HEK293 (cell line): ENCODE results near the gene NPPB.
A peak's percentile ranks its signal among the peaks of the same experiment; 100 is the strongest.

Experiments
- CTCF ChIA-PET: fragments of 350-600 bp; formaldehyde crosslinking; extraction: SDS; loops from one replicate; lab custom pipeline; 2021; ENCODE audit warnings: antibody characterized with exemption; lab: Yijun Ruan, JAX
- POLR2A ChIA-PET: fragments of 300-600 bp; formaldehyde crosslinking; extraction: SDS; loops from one replicate; lab custom pipeline; 2020; ENCODE audit warnings: antibody characterized with exemption, inconsistent platforms; lab: Yijun Ruan, JAX
- H3K27ac ChIP-seq: fragments of 200-500 bp; sonication (Bioruptor generic); 2 replicates; pipeline ENCODE4 v1.5.1; 2014; ENCODE audit warnings: low read depth, low read length, control low read depth, inconsistent platforms; ENCODE audit errors: extremely low read depth
- H3K36me3 ChIP-seq, 2 experiments: fragments of 200-500 bp in 1 of 2; sonication (Bioruptor generic) in 1 of 2; 1 replicate in 1 of 2; 2 replicates in 1 of 2; pipeline ENCODE4 v1.5.1; 2014 to 2017; ENCODE audit warnings: inconsistent platforms in 2 of 2, low read length in 2 of 2; ENCODE audit not compliant: control insufficient read depth in 2 of 2, insufficient read depth in 1 of 2
- H3K4me1 ChIP-seq: fragments of 200-500 bp; sonication (Bioruptor generic); 2 replicates; pipeline ENCODE4 v1.5.1; 2014; ENCODE audit warnings: mild to moderate bottlenecking, low read length, inconsistent platforms; ENCODE audit not compliant: control insufficient read depth, insufficient read depth
- H3K4me3 ChIP-seq: 2 replicates; pipeline ENCODE4 v1.5.1; 2011; ENCODE audit warnings: low read depth, mild to moderate bottlenecking, control low read depth, low read length, moderate library complexity
- H3K9me3 ChIP-seq: fragments of 200-500 bp; sonication (Bioruptor generic); 2 replicates; pipeline ENCODE4 v1.5.1; 2014; ENCODE audit warnings: low read depth, low read length, inconsistent platforms; ENCODE audit not compliant: control insufficient read depth, insufficient read depth
- KLF1 ChIP-seq: fragments of 450-650 bp; formaldehyde crosslinking; IDR thresholded peaks from 2 replicates; pipeline ENCODE4 v1.5.1; 2016; ENCODE audit warnings: missing biosample characterization, missing genetic modification characterization
- RBAK ChIP-seq: fragments of 450-650 bp; formaldehyde crosslinking; IDR thresholded peaks from 2 replicates; pipeline ENCODE4 v1.5.1; 2016; ENCODE audit warnings: missing biosample characterization, missing genetic modification characterization
- ZNF157 ChIP-seq: fragments of 450-650 bp; formaldehyde crosslinking; IDR thresholded peaks from 2 replicates; pipeline ENCODE4 v1.5.1; 2016; ENCODE audit warnings: missing biosample characterization, missing genetic modification characterization
- ZNF169 ChIP-seq: fragments of 450-650 bp; formaldehyde crosslinking; IDR thresholded peaks from 2 replicates; pipeline ENCODE4 v1.5.1; 2016; ENCODE audit warnings: missing biosample characterization, missing genetic modification characterization
- ZNF202 ChIP-seq: fragments of 450-650 bp; formaldehyde crosslinking; IDR thresholded peaks from 2 replicates; pipeline ENCODE4 v1.5.1; 2016; ENCODE audit warnings: missing biosample characterization, missing genetic modification characterization, borderline replicate concordance
- ZNF324 ChIP-seq: fragments of 450-650 bp; formaldehyde crosslinking; IDR thresholded peaks from 2 replicates; pipeline ENCODE4 v1.5.1; 2016; ENCODE audit warnings: missing biosample characterization, missing genetic modification characterization
- ZNF354C ChIP-seq: fragments of 450-650 bp; formaldehyde crosslinking; IDR thresholded peaks from 2 replicates; pipeline ENCODE4 v1.5.1; 2016; ENCODE audit warnings: missing biosample characterization, missing genetic modification characterization, low read depth, borderline replicate concordance
- ZNF501 ChIP-seq: fragments of 450-650 bp; formaldehyde crosslinking; IDR thresholded peaks from 2 replicates; pipeline ENCODE4 v1.5.1; 2016; ENCODE audit warnings: missing biosample characterization, missing genetic modification characterization
- ZNF558 ChIP-seq: fragments of 450-650 bp; formaldehyde crosslinking; IDR thresholded peaks from 2 replicates; pipeline ENCODE4 v1.5.1; 2016; ENCODE audit warnings: missing biosample characterization, missing genetic modification characterization
- ZNF571 ChIP-seq: fragments of 450-650 bp; formaldehyde crosslinking; IDR thresholded peaks from 2 replicates; pipeline ENCODE4 v1.5.0; 2017; ENCODE audit warnings: missing biosample characterization, missing genetic modification characterization
- ZNF596 ChIP-seq: fragments of 450-650 bp; IDR thresholded peaks from 2 replicates; pipeline ENCODE4 v1.5.0; 2018; ENCODE audit warnings: missing biosample characterization, mild to moderate bottlenecking, missing genetic modification characterization, moderate library complexity
- ZNF626 ChIP-seq: fragments of 450-650 bp; sonication (Bioruptor Pico); formaldehyde crosslinking; IDR thresholded peaks from 2 replicates; pipeline ENCODE4 v1.5.1; 2018; ENCODE audit warnings: missing biosample characterization, missing genetic modification characterization, inconsistent platforms
- ZNF785 ChIP-seq: fragments of 450-650 bp; formaldehyde crosslinking; IDR thresholded peaks from 2 replicates; pipeline ENCODE4 v1.5.1; 2016; ENCODE audit warnings: missing biosample characterization, missing genetic modification characterization
- TF ChIP-seq, protein P1 (sequence below): fragments of 450-650 bp; formaldehyde crosslinking; IDR thresholded peaks from 2 replicates; pipeline ENCODE4 v1.5.1; 2016; ENCODE audit warnings: missing biosample characterization, missing genetic modification characterization
- TF ChIP-seq, protein P2 (sequence below): fragments of 450-650 bp; formaldehyde crosslinking; IDR thresholded peaks from 2 replicates; pipeline ENCODE4 v1.5.1; 2016; ENCODE audit warnings: missing biosample characterization, missing genetic modification characterization, low read depth
- TF ChIP-seq, protein P3 (sequence below): fragments of 450-650 bp; formaldehyde crosslinking; IDR thresholded peaks from 2 replicates; pipeline ENCODE4 v1.5.1; 2017; ENCODE audit warnings: missing biosample characterization, missing genetic modification characterization
- TF ChIP-seq, protein P4 (sequence below): fragments of 450-650 bp; formaldehyde crosslinking; IDR thresholded peaks from 2 replicates; pipeline ENCODE4 v1.5.1; 2017; ENCODE audit warnings: missing biosample characterization, mild to moderate bottlenecking, missing genetic modification characterization, moderate library complexity
- TF ChIP-seq, protein P5 (sequence below): fragments of 450-650 bp; formaldehyde crosslinking; IDR thresholded peaks from 2 replicates; pipeline ENCODE4 v1.5.1; 2016; ENCODE audit warnings: missing biosample characterization, missing genetic modification characterization
- TF ChIP-seq, protein P6 (sequence below): fragments of 450-650 bp; formaldehyde crosslinking; IDR thresholded peaks from 2 replicates; pipeline ENCODE4 v1.5.1; 2016; ENCODE audit warnings: missing biosample characterization, missing genetic modification characterization

The NPPB gene

DNA sequence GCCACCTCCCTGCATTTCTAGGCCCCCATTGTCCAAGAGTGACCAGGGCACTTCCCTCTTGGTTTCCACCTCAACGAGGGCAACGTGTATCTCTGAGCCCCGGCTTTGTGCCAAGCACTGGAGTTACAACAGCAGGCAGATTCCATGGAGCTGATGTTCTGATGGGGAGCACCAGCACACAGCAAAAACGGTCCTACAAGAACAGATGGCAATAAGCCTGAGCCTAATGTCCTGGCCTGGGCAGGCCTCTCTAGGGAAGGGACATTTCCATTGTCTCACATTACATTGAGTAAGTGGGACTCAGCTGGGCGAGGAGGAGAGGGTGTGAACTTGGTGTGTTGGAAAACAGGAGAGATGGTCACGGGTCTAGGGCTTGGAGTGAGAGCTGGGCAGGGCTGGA is 27.2 kb upstream of the NPPB start:
- no peak for TF ChIP-seq ZNF785
- TF ChIP-seq, protein P1, sequence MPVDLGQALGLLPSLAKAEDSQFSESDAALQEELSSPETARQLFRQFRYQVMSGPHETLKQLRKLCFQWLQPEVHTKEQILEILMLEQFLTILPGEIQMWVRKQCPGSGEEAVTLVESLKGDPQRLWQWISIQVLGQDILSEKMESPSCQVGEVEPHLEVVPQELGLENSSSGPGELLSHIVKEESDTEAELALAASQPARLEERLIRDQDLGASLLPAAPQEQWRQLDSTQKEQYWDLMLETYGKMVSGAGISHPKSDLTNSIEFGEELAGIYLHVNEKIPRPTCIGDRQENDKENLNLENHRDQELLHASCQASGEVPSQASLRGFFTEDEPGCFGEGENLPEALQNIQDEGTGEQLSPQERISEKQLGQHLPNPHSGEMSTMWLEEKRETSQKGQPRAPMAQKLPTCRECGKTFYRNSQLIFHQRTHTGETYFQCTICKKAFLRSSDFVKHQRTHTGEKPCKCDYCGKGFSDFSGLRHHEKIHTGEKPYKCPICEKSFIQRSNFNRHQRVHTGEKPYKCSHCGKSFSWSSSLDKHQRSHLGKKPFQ (tag by site-specific recombination), result 0 out of 2 replicates have a peak, but pooled peaks have one; percentile 40
- H3K27ac ChIP-seq, result no peak overlapping the region
- no peaks in the 10 kb centered on the region for H3K36me3 ChIP-seq
- POLR2A ChIA-PET, result interaction anchor here (0.7 kb wide), 1 partner anchor 26 kb away, joined by 4 read pairs; no protein-coding TSS in a partner anchor
- no peaks in the 10 kb centered on the region for H3K9me3 ChIP-seq
- H3K4me3 ChIP-seq, result no peak overlapping the region
- CTCF ChIA-PET, result interaction anchor here (0.6 to 1.5 kb wide), 4 partner anchors 7 to 48 kb away, joined by 3 to 5 read pairs (median 3); no protein-coding TSS in a partner anchor
- H3K4me1 ChIP-seq, result no peaks in the 10 kb centered on the region

DNA sequence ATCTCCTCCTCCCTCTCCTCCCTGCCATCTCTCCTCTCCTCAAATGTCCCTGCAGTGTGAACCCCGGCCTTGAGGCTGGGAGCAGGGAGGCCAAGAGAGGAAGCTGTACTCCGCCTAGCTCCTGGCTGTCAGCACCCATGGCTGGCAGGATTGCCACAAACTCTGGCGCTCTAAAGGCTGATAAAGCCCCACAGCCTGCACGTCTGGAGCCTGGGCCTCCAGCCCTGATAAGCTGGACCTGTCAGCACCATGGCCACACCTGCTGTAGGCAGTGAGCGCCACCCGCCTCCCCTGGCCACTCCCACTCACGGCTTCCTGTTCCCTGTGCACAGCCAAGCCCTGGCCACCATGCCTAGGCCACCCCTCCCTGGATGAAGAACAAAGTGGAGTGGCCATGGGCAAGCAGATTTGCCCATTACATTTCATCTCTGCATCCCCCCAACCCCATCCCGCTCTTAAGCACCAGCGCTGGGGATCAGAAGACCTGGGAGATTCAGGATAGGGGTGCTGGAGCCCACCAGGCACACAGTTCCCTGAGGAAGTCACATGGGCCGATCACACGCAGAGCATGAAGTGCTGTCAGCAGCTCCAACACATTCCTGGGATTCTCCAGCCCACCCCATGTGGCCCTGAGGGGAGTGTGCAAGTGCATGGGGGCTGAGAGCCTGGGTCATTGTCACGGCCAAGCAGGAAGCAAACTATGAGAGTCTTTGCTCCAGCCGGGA is 24.2 kb upstream of the NPPB start:
- Histone ChIP-seq H3K9me3 (no peaks in the 10 kb centered on the region), H3K4me1 (no peaks in the 10 kb centered on the region), H3K27ac (no peak overlapping the region), H3K36me3 (no peaks in the 10 kb centered on the region), H3K4me3 (no peak overlapping the region)
- ChIA-PET POLR2A (interaction anchor here (1.9 kb wide), 1 partner anchor 26 kb away, joined by 8 read pairs; no protein-coding TSS in a partner anchor), CTCF (interaction anchor here (0.6 to 1.5 kb wide), 4 partner anchors 10 to 129 kb away, joined by 3 to 9 read pairs (median 4); no protein-coding TSS in a partner anchor)
- TF ChIP-seq, protein P2, sequence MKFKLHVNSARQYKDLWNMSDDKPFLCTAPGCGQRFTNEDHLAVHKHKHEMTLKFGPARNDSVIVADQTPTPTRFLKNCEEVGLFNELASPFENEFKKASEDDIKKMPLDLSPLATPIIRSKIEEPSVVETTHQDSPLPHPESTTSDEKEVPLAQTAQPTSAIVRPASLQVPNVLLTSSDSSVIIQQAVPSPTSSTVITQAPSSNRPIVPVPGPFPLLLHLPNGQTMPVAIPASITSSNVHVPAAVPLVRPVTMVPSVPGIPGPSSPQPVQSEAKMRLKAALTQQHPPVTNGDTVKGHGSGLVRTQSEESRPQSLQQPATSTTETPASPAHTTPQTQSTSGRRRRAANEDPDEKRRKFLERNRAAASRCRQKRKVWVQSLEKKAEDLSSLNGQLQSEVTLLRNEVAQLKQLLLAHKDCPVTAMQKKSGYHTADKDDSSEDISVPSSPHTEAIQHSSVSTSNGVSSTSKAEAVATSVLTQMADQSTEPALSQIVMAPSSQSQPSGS (tag by site-specific recombination), result no peak
- TF ChIP-seq ZNF626 (tag by site-specific recombination), result no peak
- TF ChIP-seq, protein P3, sequence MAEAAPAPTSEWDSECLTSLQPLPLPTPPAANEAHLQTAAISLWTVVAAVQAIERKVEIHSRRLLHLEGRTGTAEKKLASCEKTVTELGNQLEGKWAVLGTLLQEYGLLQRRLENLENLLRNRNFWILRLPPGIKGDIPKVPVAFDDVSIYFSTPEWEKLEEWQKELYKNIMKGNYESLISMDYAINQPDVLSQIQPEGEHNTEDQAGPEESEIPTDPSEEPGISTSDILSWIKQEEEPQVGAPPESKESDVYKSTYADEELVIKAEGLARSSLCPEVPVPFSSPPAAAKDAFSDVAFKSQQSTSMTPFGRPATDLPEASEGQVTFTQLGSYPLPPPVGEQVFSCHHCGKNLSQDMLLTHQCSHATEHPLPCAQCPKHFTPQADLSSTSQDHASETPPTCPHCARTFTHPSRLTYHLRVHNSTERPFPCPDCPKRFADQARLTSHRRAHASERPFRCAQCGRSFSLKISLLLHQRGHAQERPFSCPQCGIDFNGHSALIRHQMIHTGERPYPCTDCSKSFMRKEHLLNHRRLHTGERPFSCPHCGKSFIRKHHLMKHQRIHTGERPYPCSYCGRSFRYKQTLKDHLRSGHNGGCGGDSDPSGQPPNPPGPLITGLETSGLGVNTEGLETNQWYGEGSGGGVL (tag by site-specific recombination), result no peak
- TF ChIP-seq ZNF558, result no peak
- TF ChIP-seq ZNF157 (tag by site-specific recombination), result no peak
- no peak for TF ChIP-seq ZNF571
- peak; percentile 85 for TF ChIP-seq KLF1 (tag by site-specific recombination)
- TF ChIP-seq, protein P4, sequence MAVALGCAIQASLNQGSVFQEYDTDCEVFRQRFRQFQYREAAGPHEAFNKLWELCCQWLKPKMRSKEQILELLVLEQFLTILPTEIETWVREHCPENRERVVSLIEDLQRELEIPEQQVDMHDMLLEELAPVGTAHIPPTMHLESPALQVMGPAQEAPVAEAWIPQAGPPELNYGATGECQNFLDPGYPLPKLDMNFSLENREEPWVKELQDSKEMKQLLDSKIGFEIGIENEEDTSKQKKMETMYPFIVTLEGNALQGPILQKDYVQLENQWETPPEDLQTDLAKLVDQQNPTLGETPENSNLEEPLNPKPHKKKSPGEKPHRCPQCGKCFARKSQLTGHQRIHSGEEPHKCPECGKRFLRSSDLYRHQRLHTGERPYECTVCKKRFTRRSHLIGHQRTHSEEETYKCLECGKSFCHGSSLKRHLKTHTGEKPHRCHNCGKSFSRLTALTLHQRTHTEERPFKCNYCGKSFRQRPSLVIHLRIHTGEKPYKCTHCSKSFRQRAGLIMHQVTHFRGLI, result no peak
- TF ChIP-seq ZNF596 (tag by site-specific recombination), result no peak
- TF ChIP-seq ZNF501 (tag by site-specific recombination), result no peak
- TF ChIP-seq, protein P5, sequence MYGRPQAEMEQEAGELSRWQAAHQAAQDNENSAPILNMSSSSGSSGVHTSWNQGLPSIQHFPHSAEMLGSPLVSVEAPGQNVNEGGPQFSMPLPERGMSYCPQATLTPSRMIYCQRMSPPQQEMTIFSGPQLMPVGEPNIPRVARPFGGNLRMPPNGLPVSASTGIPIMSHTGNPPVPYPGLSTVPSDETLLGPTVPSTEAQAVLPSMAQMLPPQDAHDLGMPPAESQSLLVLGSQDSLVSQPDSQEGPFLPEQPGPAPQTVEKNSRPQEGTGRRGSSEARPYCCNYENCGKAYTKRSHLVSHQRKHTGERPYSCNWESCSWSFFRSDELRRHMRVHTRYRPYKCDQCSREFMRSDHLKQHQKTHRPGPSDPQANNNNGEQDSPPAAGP (tag by site-specific recombination), result peak; percentile 21; the same call in 1 of the 2 replicates
- TF ChIP-seq ZNF169 (tag by site-specific recombination), result no peak
- TF ChIP-seq RBAK (tag by site-specific recombination), result no peak
- no peak for TF ChIP-seq ZNF202 (tag by site-specific recombination)
- TF ChIP-seq ZNF354C (tag by site-specific recombination), result no peak
- no peak for TF ChIP-seq ZNF324 (tag by site-specific recombination)
- TF ChIP-seq, protein P6, sequence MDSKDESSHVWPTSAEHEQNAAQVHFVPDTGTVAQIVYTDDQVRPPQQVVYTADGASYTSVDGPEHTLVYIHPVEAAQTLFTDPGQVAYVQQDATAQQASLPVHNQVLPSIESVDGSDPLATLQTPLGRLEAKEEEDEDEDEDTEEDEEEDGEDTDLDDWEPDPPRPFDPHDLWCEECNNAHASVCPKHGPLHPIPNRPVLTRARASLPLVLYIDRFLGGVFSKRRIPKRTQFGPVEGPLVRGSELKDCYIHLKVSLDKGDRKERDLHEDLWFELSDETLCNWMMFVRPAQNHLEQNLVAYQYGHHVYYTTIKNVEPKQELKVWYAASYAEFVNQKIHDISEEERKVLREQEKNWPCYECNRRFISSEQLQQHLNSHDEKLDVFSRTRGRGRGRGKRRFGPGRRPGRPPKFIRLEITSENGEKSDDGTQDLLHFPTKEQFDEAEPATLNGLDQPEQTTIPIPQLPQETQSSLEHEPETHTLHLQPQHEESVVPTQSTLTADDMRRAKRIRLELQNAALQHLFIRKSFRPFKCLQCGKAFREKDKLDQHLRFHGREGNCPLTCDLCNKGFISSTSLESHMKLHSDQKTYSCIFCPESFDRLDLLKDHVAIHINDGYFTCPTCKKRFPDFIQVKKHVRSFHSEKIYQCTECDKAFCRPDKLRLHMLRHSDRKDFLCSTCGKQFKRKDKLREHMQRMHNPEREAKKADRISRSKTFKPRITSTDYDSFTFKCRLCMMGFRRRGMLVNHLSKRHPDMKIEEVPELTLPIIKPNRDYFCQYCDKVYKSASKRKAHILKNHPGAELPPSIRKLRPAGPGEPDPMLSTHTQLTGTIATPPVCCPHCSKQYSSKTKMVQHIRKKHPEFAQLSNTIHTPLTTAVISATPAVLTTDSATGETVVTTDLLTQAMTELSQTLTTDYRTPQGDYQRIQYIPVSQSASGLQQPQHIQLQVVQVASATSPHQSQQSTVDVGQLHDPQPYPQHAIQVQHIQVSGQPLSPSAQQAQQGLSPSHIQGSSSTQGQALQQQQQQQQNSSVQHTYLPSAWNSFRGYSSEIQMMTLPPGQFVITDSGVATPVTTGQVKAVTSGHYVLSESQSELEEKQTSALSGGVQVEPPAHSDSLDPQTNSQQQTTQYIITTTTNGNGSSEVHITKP (tag by site-specific recombination), result no peak
